SK-N-MC (cell line): ENCODE measurements around the gene TBL1XR1.
A peak's percentile ranks its signal among the peaks of the same experiment; 100 is the strongest.

ENCODE experiments used
- DNase-seq: peaks from one replicate; pipeline ENCODE4 v3.0.0-alpha.2; 2011; ENCODE audit warnings: low read depth, low spot score
- H3K27ac ChIP-seq: fragments of 200-600 bp; sonication (generic); 2 replicates; pipeline ENCODE4 v1.5.1; 2016; ENCODE audit warnings: mixed run types
- H3K36me3 ChIP-seq: fragments of 200-600 bp; sonication (generic); 2 replicates; pipeline ENCODE4 v1.6.1; 2017; ENCODE audit warnings: antibody characterized with exemption, low read length, mixed read lengths; ENCODE audit not compliant: insufficient read depth
- H3K4me3 ChIP-seq: fragments of 200-600 bp; sonication (generic); 2 replicates; pipeline ENCODE4 v1.5.1; 2016
- H3K9ac ChIP-seq: fragments of 200-600 bp; sonication (generic); 2 replicates; pipeline ENCODE4 v1.8.0; 2017; ENCODE audit warnings: mixed run types, mixed read lengths; ENCODE audit not compliant: insufficient read length
- H3K9me3 ChIP-seq: fragments of 200-600 bp; sonication (generic); 2 replicates; pipeline ENCODE4 v1.6.1; 2017; ENCODE audit warnings: low read depth, mild to moderate bottlenecking, antibody characterized with exemption, low read length, moderate library complexity, mixed read lengths
- EZH2 ChIP-seq: fragments of 200-600 bp; sonication (generic); IDR thresholded peaks from one replicate; pipeline ENCODE4 v1.6.1; 2017; ENCODE audit warnings: antibody characterized with exemption
- FOXP2 ChIP-seq: optimal IDR thresholded peaks from 2 replicates; pipeline ENCODE3; 2011; ENCODE audit warnings: mild to moderate bottlenecking, moderate library complexity; ENCODE audit not compliant: insufficient read depth; ENCODE audit errors: extremely low read length, control extremely low read depth
- POLR2AphosphoS5 ChIP-seq: IDR thresholded peaks from 2 replicates; pipeline ENCODE4 v1.6.1; 2012; ENCODE audit warnings: mild to moderate bottlenecking, low read depth, low read length, borderline replicate concordance

Gene TBL1XR1

GRCh38 chr3:177201700-177202397, 4.6 kb upstream of the TBL1XR1 start:
- Histone ChIP-seq H3K27ac (peak overlapping the region; percentile 42), H3K4me3 (peak overlapping the region; percentile 59), H3K9ac (no peak overlapping the region), H3K9me3 (no peaks in the 10 kb centered on the region), H3K36me3 (no peaks in the 10 kb centered on the region)
- peak; percentile 90 for DNase-seq
- TF ChIP-seq FOXP2 (no peak), EZH2 (no peak), POLR2AphosphoS5 (peak; percentile 30; the same call in 1 of the 2 replicates)

- no peaks in the 10 kb centered on the region for H3K9me3 ChIP-seq
- peak overlapping the region; percentile 14; the same call in 1 of the 2 replicates for H3K4me3 ChIP-seq
- peaks cover 8% of the 10 kb centered on the region for H3K36me3 ChIP-seq
- no peak overlapping the region for H3K9ac ChIP-seq
- TF ChIP-seq FOXP2 = no peak
- TF ChIP-seq POLR2AphosphoS5 = no peak
- no peak for TF ChIP-seq EZH2
- DNase-seq = no peak
- H3K27ac ChIP-seq = peak overlapping the region; percentile 93
These were observed 2.0 kb upstream of the TBL1XR1 start for GRCh38 chr3:177199206-177199760.

GRCh38 chr3:177197727-177198460, 612 bp upstream of the TBL1XR1 start:
- Histone ChIP-seq H3K9ac (peak overlapping the region; percentile 72), H3K36me3 (peaks cover 17% of the 10 kb centered on the region), H3K4me3 (peak overlapping the region; percentile 71), H3K27ac (peak overlapping the region; percentile 93), H3K9me3 (no peaks in the 10 kb centered on the region)
- TF ChIP-seq EZH2 = no peak
- TF ChIP-seq FOXP2 = no peak
- TF ChIP-seq POLR2AphosphoS5 = no peak
- no peak for DNase-seq

GRCh38 chr3:177196456-177197040, 734 bp downstream of the TBL1XR1 start:
- Histone ChIP-seq H3K9me3 (no peaks in the 10 kb centered on the region), H3K9ac (peak overlapping the region; percentile 99), H3K27ac (peak overlapping the region; percentile 99), H3K4me3 (peak overlapping the region; percentile 95), H3K36me3 (peaks cover 17% of the 10 kb centered on the region)
- no peak for DNase-seq
- no peak for TF ChIP-seq EZH2

GRCh38 chr3:177196008-177196455, 1.2 kb downstream of the TBL1XR1 start:
- no peaks in the 10 kb centered on the region for H3K9me3 ChIP-seq
- H3K36me3 ChIP-seq = peaks cover 17% of the 10 kb centered on the region
- H3K4me3 ChIP-seq = peak overlapping the region; percentile 95
- H3K9ac ChIP-seq = peak overlapping the region; percentile 99
- DNase-seq = no peak
- peak overlapping the region; percentile 99 for H3K27ac ChIP-seq
- no peak for TF ChIP-seq FOXP2
- no peak for TF ChIP-seq EZH2
- no peak; the same call in 1 of the 2 replicates for TF ChIP-seq POLR2AphosphoS5

GRCh38 chr3:177195242-177195991, 1.9 kb downstream of the TBL1XR1 start:
- no peak for TF ChIP-seq EZH2
- no peak for TF ChIP-seq POLR2AphosphoS5
- no peak for TF ChIP-seq FOXP2
- H3K4me3 ChIP-seq = peak overlapping the region; percentile 95
- H3K36me3 ChIP-seq = peaks cover 19% of the 10 kb centered on the region
- peak overlapping the region; percentile 99 for H3K27ac ChIP-seq
- no peaks in the 10 kb centered on the region for H3K9me3 ChIP-seq
- no peak for DNase-seq
- H3K9ac ChIP-seq = peak overlapping the region; percentile 99

GRCh38 chr3:177194299-177194698, 3.0 kb downstream of the TBL1XR1 start:
- peak overlapping the region; percentile 95 for H3K4me3 ChIP-seq
- no peaks in the 10 kb centered on the region for H3K9me3 ChIP-seq
- DNase-seq = no peak
- peak overlapping the region; percentile 99 for H3K27ac ChIP-seq
- peak overlapping the region; percentile 99 for H3K9ac ChIP-seq
- TF ChIP-seq FOXP2 = no peak
- TF ChIP-seq POLR2AphosphoS5 = no peak
- TF ChIP-seq EZH2 = no peak
- peaks cover 21% of the 10 kb centered on the region for H3K36me3 ChIP-seq
